GM12878 (cell line): ENCODE results near the gene ELP4. TPM values are rescaled to one million over a fixed set of nuclear protein-coding genes. Genes with fewer than 3 reads are reported as not detected.

ENCODE experiments used
- ATAC-seq: fragments of 200-7000 bp; cut with Tn5 transposase; 3 replicates; pipeline ENCODE4 v1.9.1; 2020; ENCODE audit warnings: mild to moderate bottlenecking, moderate library complexity
- BruUV-seq: library from RNA; stranded (reverse); fragments of 400-500 nt; replicated peaks from 2 replicates; lab custom pipeline; 2021; lab: Mats Ljungman, UMichigan
- CTCF ChIA-PET: fragments of 300-600 bp; sonication (Branson Sonifier 250); formaldehyde crosslinking; extraction: SDS; loops from one replicate; lab custom pipeline; 2021; ENCODE audit warnings: inconsistent platforms; lab: Yijun Ruan, JAX
- POLR2A ChIA-PET: fragments of 350-600 bp; formaldehyde crosslinking; extraction: SDS; loops from one replicate; lab custom pipeline; 2021; ENCODE audit warnings: inconsistent platforms; lab: Charles Lee
- RAD21 ChIA-PET: fragments of 300-600 bp; sonication (Branson Sonifier 250); formaldehyde crosslinking; loops from one replicate; lab custom pipeline; 2023; ENCODE audit warnings: antibody characterized with exemption; ENCODE audit not compliant: unreplicated experiment; lab: Charles Lee
- SMC1A ChIA-PET: fragments of 300-600 bp; sonication (Branson Sonifier 250); formaldehyde crosslinking; loops from one replicate; lab custom pipeline; 2023; ENCODE audit not compliant: unreplicated experiment, uncharacterized antibody; lab: Charles Lee
- DNase-seq: peaks from one replicate; pipeline ENCODE4 v3.0.0-alpha.2; 2011; ENCODE audit warnings: low read depth, low spot score
- FAIRE-seq: peaks from 3 replicates; lab custom pipeline; 2011; peaks lifted over from hg19 to GRCh38; lab: Jason Lieb, UNC
- H2AFZ ChIP-seq: 2 replicates; pipeline ENCODE4 v1.6.0; 2011; ENCODE audit warnings: low read depth, low read length, control low read depth; ENCODE audit not compliant: control insufficient read depth
- H3K27ac ChIP-seq: 2 replicates; pipeline ENCODE4 v1.5.1; 2011; ENCODE audit warnings: control low read depth; ENCODE audit not compliant: control insufficient read depth, insufficient read depth
- H3K27me3 ChIP-seq, 2 experiments: replicated peaks in 1 of 2; 2 replicates each; pipeline versions ENCODE4 v1.6.0 to v1.6.1; 2011; ENCODE audit warnings: low read length in 1 of 2; ENCODE audit not compliant: control insufficient read depth in 2 of 2, insufficient read depth in 2 of 2
- H3K36me3 ChIP-seq, 2 experiments: 2 replicates each; pipeline ENCODE4 v1.5.1; 2011; ENCODE audit warnings: low read length in 1 of 2; ENCODE audit not compliant: control insufficient read depth in 2 of 2, insufficient read depth in 2 of 2
- H3K4me1 ChIP-seq: 2 replicates; pipeline ENCODE4 v1.6.1; 2011; ENCODE audit warnings: mild to moderate bottlenecking, low read length, moderate library complexity, mixed read lengths; ENCODE audit not compliant: control insufficient read depth, insufficient read depth
- H3K4me2 ChIP-seq: 2 replicates; pipeline ENCODE4 v1.6.0; 2011; ENCODE audit warnings: control low read depth; ENCODE audit not compliant: control insufficient read depth, insufficient read depth
- H3K4me3 ChIP-seq: fragments of 200-600 bp; sonication (generic); 2 replicates; pipeline ENCODE4 v1.5.1; 2016
- H3K79me2 ChIP-seq: 2 replicates; pipeline ENCODE4 v1.6.0; 2011; ENCODE audit warnings: low read length; ENCODE audit not compliant: control insufficient read depth, insufficient read depth
- H3K9ac ChIP-seq: 2 replicates; pipeline ENCODE4 v1.8.0; 2011; ENCODE audit warnings: low read length, control low read depth, mixed read lengths; ENCODE audit not compliant: control insufficient read depth, insufficient read depth
- H3K9me3 ChIP-seq: replicated peaks from 3 replicates; pipeline ENCODE4 v1.5.1; 2011; ENCODE audit warnings: mild to moderate bottlenecking, low read length; ENCODE audit not compliant: control insufficient read depth, insufficient read depth
- H4K20me1 ChIP-seq: 2 replicates; pipeline ENCODE4 v1.6.0; 2011; ENCODE audit not compliant: control insufficient read depth, insufficient read depth
- KAT2A ChIP-seq: conservative IDR thresholded peaks from 2 replicates; pipeline ENCODE4 v1.6.1; 2011; ENCODE audit warnings: low read depth, low read length; ENCODE audit not compliant: control insufficient read depth
- MEF2A ChIP-seq: IDR thresholded peaks from 2 replicates; pipeline ENCODE4 v1.6.1; 2011; ENCODE audit warnings: low read depth, mild to moderate bottlenecking, low read length, moderate library complexity; ENCODE audit not compliant: insufficient read depth
- MYC ChIP-seq: IDR thresholded peaks from 2 replicates; pipeline ENCODE4 v1.6.1; 2011; ENCODE audit warnings: mild to moderate bottlenecking, low read length, moderate library complexity, inconsistent platforms; ENCODE audit not compliant: insufficient read depth, insufficient replicate concordance, insufficient read length, severe bottlenecking
- NFYA ChIP-seq: IDR thresholded peaks from 2 replicates; pipeline ENCODE4 v1.6.1; 2011; ENCODE audit warnings: low read depth, mild to moderate bottlenecking, low read length, improper control_type of control experiment, borderline replicate concordance
- RELA ChIP-seq: fragments of 450-650 bp; IDR thresholded peaks from 2 replicates; pipeline ENCODE4 v1.8.0; 2014; ENCODE audit warnings: borderline replicate concordance; ENCODE audit not compliant: partially characterized antibody
- SMAD1 ChIP-seq: fragments of 450-650 bp; IDR thresholded peaks from 2 replicates; pipeline ENCODE4 v1.6.1; 2018; ENCODE audit warnings: mild to moderate bottlenecking, low read depth; ENCODE audit not compliant: partially characterized antibody
- SMAD5 ChIP-seq: IDR thresholded peaks from 2 replicates; pipeline ENCODE4 v1.6.1; 2016; ENCODE audit warnings: antibody characterized with exemption, low read depth
- TAF1 ChIP-seq: IDR thresholded peaks from 2 replicates; pipeline ENCODE4 v1.6.1; 2011; ENCODE audit warnings: mild to moderate bottlenecking, low read depth, low read length, borderline replicate concordance
- ZNF207 ChIP-seq: fragments of 450-650 bp; IDR thresholded peaks from 2 replicates; pipeline ENCODE4 v1.6.1; 2014; ENCODE audit warnings: antibody characterized with exemption, mild to moderate bottlenecking, borderline replicate concordance
- WGBS: methylation state at CpG from one replicate; pipeline ENCODE4 v1.1.6; 2016; ENCODE audit warnings: low lambda C conversion rate; ENCODE audit not compliant: insufficient replicate concordance, insufficient coverage; ENCODE audit errors: missing lambda C conversion rate; 5-methylcytosine and 5-hydroxymethylcytosine counted together
- in situ Hi-C: fragments of 300-500 bp; cut with MboI; formaldehyde crosslinking; loops from 9 replicates; pipeline ENCODE4 v1.14.3; 2018; ENCODE audit warnings: mixed read lengths
- intact Hi-C: fragments of 100-400 bp; cut with micrococcal nuclease; formaldehyde crosslinking; loops from one replicate; pipeline ENCODE4 v1.14.2; 2022; ENCODE audit not compliant: unreplicated experiment
- polyA plus RNA-seq, 11 experiments: library from polyadenylated mRNA; depleted of rRNA in 4 of 11; unstranded in 6 of 11; stranded (reverse) in 5 of 11; fragments of >200 nt; fragmentation: Nextera tagmentation in 4 of 11; fragmentation: Illumina TruSeq in 1 of 11; extraction: Ambion mirVana in 4 of 11; extraction: Trizol in 1 of 11; gene quantifications; 1 replicate in 1 of 11; 2 replicates in 10 of 11; pipeline versions ENCODE4 v1.2.1 to v1.2.3, GENCODE V29; 2011 to 2016; ENCODE audit warnings: inconsistent platforms in 2 of 11, missing spikeins in 2 of 11, low read depth in 1 of 11
- total RNA-seq, 4 experiments: library from RNA; depleted of rRNA in 3 of 4; stranded (reverse); fragments of >200 nt in 3 of 4; fragmentation: Illumina TruSeq in 1 of 4; extraction: Trizol in 1 of 4; gene quantifications; 2 replicates each; pipeline versions ENCODE4 v1.2.1 to v1.2.3, GENCODE V29; 2013 to 2021
- TF ChIP-seq, protein P1 (sequence below): fragments of 450-650 bp; IDR thresholded peaks from 2 replicates; pipeline ENCODE4 v1.6.1; 2014; ENCODE audit warnings: mild to moderate bottlenecking
- TF ChIP-seq, protein P2 (sequence below): IDR thresholded peaks from 2 replicates; pipeline ENCODE4 v1.6.1; 2011; ENCODE audit warnings: borderline replicate concordance, low read depth, mild to moderate bottlenecking, moderate library complexity, low read length; ENCODE audit not compliant: insufficient read depth, poor library complexity, severe bottlenecking

ELP4 gene
- total and polyA plus RNA-seq, 10 of the 15 experiments (the other 5 are each of a cell fraction or from before 2014, with no cell fraction given): 17.7 to 36.1 (median 27.0) TPM

- Histone ChIP-seq H3K9me3 (no peaks in the 10 kb centered on the region), H3K4me3 (no peak overlapping the region), H3K4me2 (no peak overlapping the region), H3K27ac (no peak overlapping the region), H3K79me2 (no peaks in the 10 kb centered on the region), H3K9ac (no peak overlapping the region), H2AFZ (no peak overlapping the region)
- BruUV-seq: no TSS peak
- FAIRE-seq (no peak), DNase-seq (no peak)
- 78% methylated on average over 9 of the region's 9 CpGs for WGBS
- ChIA-PET RAD21 (no interaction called here), POLR2A (no interaction called here)
- TF ChIP-seq MEF2A (no peak), TAF1 (no peak), SMAD1 (no peak), RELA (no peak), KAT2A (no peak), MYC (no peak), NFYA (no peak), SMAD5 (no peak), ZNF207 (no peak)
- TF ChIP-seq, protein P1, sequence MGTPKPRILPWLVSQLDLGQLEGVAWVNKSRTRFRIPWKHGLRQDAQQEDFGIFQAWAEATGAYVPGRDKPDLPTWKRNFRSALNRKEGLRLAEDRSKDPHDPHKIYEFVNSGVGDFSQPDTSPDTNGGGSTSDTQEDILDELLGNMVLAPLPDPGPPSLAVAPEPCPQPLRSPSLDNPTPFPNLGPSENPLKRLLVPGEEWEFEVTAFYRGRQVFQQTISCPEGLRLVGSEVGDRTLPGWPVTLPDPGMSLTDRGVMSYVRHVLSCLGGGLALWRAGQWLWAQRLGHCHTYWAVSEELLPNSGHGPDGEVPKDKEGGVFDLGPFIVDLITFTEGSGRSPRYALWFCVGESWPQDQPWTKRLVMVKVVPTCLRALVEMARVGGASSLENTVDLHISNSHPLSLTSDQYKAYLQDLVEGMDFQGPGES: no peak
- TF ChIP-seq, protein P2, sequence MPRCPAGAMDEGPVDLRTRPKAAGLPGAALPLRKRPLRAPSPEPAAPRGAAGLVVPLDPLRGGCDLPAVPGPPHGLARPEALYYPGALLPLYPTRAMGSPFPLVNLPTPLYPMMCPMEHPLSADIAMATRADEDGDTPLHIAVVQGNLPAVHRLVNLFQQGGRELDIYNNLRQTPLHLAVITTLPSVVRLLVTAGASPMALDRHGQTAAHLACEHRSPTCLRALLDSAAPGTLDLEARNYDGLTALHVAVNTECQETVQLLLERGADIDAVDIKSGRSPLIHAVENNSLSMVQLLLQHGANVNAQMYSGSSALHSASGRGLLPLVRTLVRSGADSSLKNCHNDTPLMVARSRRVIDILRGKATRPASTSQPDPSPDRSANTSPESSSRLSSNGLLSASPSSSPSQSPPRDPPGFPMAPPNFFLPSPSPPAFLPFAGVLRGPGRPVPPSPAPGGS: no peak
- TF ChIP-seq, all 136 proteins: peak for 0
- no peaks in the 10 kb centered on the region for H3K36me3 ChIP-seq
- H3K4me1 ChIP-seq: no peaks in the 10 kb centered on the region
- ATAC-seq: no peak
- H3K27me3 ChIP-seq: no peaks in the 10 kb centered on the region
- in situ Hi-C loops: no loop called here
- ChIA-PET SMC1A (interaction anchor here (0.8 to 0.9 kb wide), 3 partner anchors 9 to 21 kb away, joined by 3 read pairs; no protein-coding TSS in a partner anchor), CTCF (interaction anchor here (1.3 to 1.6 kb wide), 3 partner anchors 188 to 407 kb away, joined by 3 to 5 read pairs (median 5); no protein-coding TSS in a partner anchor)
- intact Hi-C loops: no loop called here
- H4K20me1 ChIP-seq: no peaks in the 10 kb centered on the region
These were observed 259.4 kb downstream of the ELP4 start for GRCh38 chr11:31768749-31769640.
